AG04449 (cell line): Measurements from ENCODE around the gene POLH.

Experiments used
- CTCF ChIA-PET: fragments of 350-600 bp; formaldehyde crosslinking; extraction: SDS; loops from one replicate; lab custom pipeline; 2021; ENCODE audit warnings: antibody characterized with exemption; lab: Yijun Ruan, JAX
- POLR2A ChIA-PET: fragments of 400-600, 350-600 bp; formaldehyde crosslinking; extraction: SDS; loops from one replicate; lab custom pipeline; 2020; ENCODE audit warnings: antibody characterized with exemption, inconsistent platforms; lab: Yijun Ruan, JAX
- DNase-seq: peaks from one replicate; pipeline ENCODE4 v3.0.0-alpha.2; 2010; ENCODE audit warnings: low read depth, low spot score
- H3K4me3 ChIP-seq: 2 replicates; pipeline ENCODE4 v1.5.1; 2011; ENCODE audit warnings: low read depth, mild to moderate bottlenecking, control low read depth, low read length
- CTCF ChIP-seq: IDR thresholded peaks from one replicate; pipeline ENCODE4 v1.5.1; 2011; ENCODE audit warnings: mild to moderate bottlenecking, moderate library complexity, low read length, control low read depth, inconsistent platforms; ENCODE audit not compliant: insufficient read depth; ENCODE audit errors: missing control alignments

POLH gene

DNA sequence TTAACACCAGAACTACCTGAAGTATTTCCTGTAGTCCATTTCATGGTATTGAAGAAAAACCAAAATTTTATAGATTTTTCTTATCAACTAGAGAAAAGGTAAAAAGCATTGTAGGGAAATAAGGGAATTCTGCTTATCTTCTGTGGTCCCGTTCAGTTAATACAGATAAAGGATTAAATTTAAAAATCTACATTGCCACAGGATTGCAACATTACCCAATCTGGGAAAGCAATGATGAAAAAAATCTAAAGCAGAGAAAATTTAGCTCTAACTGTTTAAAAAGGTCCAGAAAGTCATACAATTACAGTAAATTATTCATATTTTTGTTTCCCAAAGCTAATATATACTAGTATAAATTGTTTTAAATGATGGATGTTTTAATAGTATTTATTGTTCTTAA is 18.0 kb downstream of the POLH start:
- no peak for DNase-seq
- no peak for TF ChIP-seq CTCF
- ChIA-PET POLR2A (interaction anchor here (1.1 kb wide), 1 partner anchor 18 kb away, joined by 4 read pairs; the partner anchor contains the start of gene XPO5), CTCF (interaction anchor here (1.0 to 9.2 kb wide), 3 partner anchors 8 to 17 kb away, joined by 3 to 93 read pairs (median 5); no protein-coding TSS in a partner anchor)
- H3K4me3 ChIP-seq: no peak overlapping the region

GRCh38 chr6:43600595-43600994 is 24.6 kb downstream of the POLH start:
- ChIA-PET POLR2A (no interaction called here), CTCF (interaction anchor here (2.4 kb wide), 1 partner anchor 8 kb away, joined by 14 read pairs; no protein-coding TSS in a partner anchor)
- no peak for TF ChIP-seq CTCF
- no peak overlapping the region for H3K4me3 ChIP-seq
- no peak for DNase-seq

- ChIA-PET CTCF (interaction anchor here (2.5 kb wide), 1 partner anchor 12 kb away, joined by 7 read pairs; no protein-coding TSS in a partner anchor), POLR2A (interaction anchor here (0.9 kb wide), 1 partner anchor 12 kb away, joined by 3 read pairs; no protein-coding TSS in a partner anchor)
- DNase-seq: no peak
- no peak overlapping the region for H3K4me3 ChIP-seq
- TF ChIP-seq CTCF: no peak
These were observed 28.2 kb downstream of the POLH start for GRCh38 chr6:43604174-43604573.

DNA sequence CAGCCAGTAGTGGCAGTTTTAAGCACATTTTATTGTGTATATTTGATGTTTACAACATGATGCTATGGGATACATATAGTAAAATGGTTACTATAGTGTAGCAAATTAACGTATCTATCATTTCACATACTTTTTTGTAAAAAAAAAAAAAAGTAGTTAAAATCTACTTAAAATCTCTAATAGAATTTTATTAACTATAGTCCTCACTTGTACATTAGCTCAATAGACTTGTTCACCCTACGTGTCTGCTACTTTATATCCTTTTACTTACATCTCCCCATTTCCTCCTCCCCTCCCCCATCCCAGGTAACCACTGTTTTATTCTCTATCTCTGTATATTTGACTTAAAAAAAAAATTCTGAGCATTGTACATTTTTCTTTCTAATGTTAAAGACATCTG is 30.0 kb downstream of the POLH start:
- ChIA-PET POLR2A (no interaction called here), CTCF (interaction anchor here (1.3 to 2.5 kb wide), 3 partner anchors 10 to 473 kb away, joined by 3 to 7 read pairs (median 6); no protein-coding TSS in a partner anchor)
- TF ChIP-seq CTCF: no peak
- H3K4me3 ChIP-seq: no peak overlapping the region
- no peak for DNase-seq

- TF ChIP-seq CTCF: peak; percentile 72
- ChIA-PET POLR2A (no interaction called here), CTCF (interaction anchor here (0.6 to 4.4 kb wide), 31 partner anchors 8 to 629 kb away, joined by 3 to 93 read pairs (median 5); partner anchors contain the start of gene GTPBP2)
- DNase-seq: no peak
- H3K4me3 ChIP-seq: no peak overlapping the region
These were observed 32.4 kb downstream of the POLH start for GRCh38 chr6:43608310-43608763.

GRCh38 chr6:43608807-43609206 is 32.8 kb downstream of the POLH start:
- POLR2A ChIA-PET: no interaction called here
- H3K4me3 ChIP-seq: no peak overlapping the region
- DNase-seq: no peak
- no peak for TF ChIP-seq CTCF
- CTCF ChIA-PET: interaction anchor here (0.7 to 4.4 kb wide), 28 partner anchors 9 to 629 kb away, joined by 3 to 93 read pairs (median 5); partner anchors contain the start of gene GTPBP2
